AG09319 (cell line): ENCODE results near the gene PFDN1.

ENCODE experiments used
- DNase-seq: peaks from one replicate; pipeline ENCODE4 v3.0.0-alpha.2; 2010; ENCODE audit warnings: low read depth; ENCODE audit errors: extremely low read depth
- TF ChIP-seq, protein P1 (sequence below): IDR thresholded peaks from 2 replicates; pipeline ENCODE4 v1.5.1; 2011; ENCODE audit warnings: low read depth, mild to moderate bottlenecking, inconsistent platforms, low read length, moderate library complexity

The PFDN1 gene

DNA sequence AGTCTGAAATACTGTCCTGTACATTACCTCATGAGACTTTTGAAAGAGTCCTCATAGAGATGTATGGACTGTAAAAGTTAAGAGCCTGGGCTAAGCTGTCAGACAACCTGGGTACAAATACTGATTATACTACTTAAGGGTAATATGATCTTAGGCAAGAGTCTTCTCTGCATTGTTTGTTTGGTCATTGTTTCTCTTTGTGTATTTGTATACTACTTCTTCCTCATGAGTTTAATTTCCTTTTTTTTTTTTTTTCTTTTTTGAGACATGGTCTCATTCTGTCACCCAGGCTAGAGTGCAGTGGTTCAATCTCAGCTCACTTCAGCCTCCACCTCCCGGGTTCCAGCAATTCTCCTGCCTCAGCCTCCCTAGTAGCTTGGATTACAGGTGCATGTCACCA, 2.6 kb upstream of the PFDN1 start:
- TF ChIP-seq, protein P1, sequence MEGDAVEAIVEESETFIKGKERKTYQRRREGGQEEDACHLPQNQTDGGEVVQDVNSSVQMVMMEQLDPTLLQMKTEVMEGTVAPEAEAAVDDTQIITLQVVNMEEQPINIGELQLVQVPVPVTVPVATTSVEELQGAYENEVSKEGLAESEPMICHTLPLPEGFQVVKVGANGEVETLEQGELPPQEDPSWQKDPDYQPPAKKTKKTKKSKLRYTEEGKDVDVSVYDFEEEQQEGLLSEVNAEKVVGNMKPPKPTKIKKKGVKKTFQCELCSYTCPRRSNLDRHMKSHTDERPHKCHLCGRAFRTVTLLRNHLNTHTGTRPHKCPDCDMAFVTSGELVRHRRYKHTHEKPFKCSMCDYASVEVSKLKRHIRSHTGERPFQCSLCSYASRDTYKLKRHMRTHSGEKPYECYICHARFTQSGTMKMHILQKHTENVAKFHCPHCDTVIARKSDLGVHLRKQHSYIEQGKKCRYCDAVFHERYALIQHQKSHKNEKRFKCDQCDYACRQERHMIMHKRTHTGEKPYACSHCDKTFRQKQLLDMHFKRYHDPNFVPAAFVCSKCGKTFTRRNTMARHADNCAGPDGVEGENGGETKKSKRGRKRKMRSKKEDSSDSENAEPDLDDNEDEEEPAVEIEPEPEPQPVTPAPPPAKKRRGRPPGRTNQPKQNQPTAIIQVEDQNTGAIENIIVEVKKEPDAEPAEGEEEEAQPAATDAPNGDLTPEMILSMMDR, result no peak
- no peak for DNase-seq

DNA sequence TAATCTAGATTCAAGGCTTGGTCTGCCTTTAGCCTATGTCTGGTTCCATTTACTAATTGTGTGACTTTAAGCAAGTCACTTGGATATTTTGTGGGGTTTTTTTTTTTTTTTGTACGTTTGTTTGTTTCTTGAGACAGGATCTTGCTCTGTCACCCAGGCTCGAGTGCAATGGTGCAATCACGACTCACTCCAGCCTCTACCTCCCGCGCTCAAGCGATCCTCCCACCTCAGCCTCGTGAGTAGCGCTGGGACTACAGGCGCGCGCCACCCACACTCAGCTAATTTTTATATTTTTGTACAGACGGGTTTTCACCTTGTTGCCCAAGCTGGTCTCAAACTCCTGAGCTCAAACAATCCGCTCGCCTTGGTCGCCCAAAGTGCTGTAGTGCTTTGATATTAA, 1.1 kb upstream of the PFDN1 start:
- TF ChIP-seq, protein P1, result no peak
- no peak for DNase-seq

DNA sequence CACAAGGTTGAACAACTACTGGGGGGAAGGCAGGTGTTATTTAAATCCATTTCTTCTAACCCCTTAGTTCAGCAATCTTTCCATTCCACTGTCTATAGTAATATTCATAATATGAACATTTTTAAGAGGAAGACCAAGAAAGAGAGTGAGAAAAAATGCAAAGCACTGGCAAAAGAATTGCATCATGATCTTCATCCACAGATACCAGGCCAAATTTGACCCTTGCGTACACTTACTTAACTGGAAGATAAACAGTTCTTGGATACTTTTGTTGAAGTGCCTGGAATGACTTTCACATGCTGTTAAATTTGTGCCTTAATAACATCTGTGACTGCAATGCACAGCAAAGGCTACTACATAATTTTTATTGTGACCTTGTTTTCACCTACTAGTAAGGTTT, 1.8 kb downstream of the PFDN1 start:
- no peak for DNase-seq
- TF ChIP-seq, protein P1, result no peak

DNA sequence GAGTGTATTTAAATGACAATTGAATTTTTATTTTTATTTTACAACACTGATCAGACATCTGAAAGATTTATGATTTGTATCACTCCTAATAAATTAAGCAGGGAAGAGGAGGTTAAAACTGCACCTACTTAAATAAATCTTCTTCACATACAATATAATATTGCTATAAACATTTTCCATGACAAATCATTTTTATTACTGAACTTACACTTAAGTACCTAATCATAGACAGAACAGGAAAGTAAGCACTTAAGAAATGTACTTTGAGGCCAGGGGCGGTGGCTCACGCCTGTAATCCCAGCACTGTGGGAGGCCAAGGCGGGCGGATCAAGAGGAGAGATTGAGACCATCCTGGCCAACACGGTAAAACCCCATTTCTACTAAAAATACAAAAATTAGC, 3.8 kb downstream of the PFDN1 start:
- no peak for DNase-seq
- TF ChIP-seq, protein P1, result no peak

DNA sequence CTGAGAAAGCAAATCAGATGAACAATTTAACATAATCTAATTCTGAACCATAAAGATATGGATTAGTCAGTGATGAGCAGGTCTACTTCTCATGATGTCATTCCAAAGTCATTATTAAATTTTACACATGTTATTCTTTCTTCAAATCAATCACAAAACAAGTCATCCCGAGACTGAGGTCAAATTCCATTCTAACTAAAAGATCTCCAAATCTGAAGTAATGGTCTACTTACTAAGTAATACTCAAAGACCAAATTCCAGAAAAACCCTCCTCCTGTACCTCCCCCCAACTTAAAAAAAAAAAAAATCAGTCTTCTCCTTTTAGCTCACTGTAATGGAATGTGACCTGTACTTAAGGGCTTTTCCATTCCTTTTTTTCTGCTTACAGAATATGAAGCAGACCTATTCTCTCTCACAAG, 4.7 kb downstream of the PFDN1 start:
- DNase-seq, result no peak

DNA sequence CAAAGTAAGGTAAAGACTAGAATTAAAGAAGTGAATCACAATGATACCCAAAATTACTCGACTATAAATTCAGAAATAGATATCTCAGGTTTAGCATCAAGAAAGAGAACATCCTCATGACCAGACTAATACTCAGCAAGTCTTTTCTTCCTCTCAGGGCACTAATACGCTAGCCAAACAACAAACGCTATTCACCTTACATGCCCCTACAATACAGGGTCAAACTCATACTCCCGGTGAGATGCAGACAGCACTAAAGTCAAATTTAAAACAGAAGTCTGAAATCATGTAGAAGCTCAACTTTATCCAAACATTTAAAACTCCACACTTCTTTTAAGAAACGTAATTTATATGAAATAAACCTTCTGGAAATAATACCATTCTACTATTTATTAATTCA, 5.6 kb downstream of the PFDN1 start:
- TF ChIP-seq, protein P1, result no peak
- DNase-seq, result no peak

More for the DNA sequence above, 4.7 kb downstream of the PFDN1 start:
- TF ChIP-seq, protein P1, result no peak

DNA sequence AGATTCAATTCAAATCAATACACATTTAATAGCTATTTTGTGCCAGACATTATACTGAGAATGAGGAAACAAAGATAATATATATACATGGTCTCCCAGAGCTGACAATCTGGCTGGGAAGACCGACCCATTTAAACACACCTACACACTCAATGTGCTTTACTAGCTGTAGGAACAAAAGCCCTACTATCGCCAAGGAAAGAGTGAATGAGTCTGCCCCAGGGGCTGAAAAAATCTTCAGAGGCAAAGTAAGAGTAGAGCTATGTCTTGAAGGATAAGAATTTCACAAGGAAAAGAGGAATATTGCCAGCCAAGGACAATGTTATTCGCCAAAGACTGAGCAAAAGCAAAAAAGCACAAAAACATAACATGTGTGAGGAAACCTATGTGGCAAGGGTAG, 6.6 kb downstream of the PFDN1 start:
- TF ChIP-seq, protein P1, result no peak
- no peak for DNase-seq

DNA sequence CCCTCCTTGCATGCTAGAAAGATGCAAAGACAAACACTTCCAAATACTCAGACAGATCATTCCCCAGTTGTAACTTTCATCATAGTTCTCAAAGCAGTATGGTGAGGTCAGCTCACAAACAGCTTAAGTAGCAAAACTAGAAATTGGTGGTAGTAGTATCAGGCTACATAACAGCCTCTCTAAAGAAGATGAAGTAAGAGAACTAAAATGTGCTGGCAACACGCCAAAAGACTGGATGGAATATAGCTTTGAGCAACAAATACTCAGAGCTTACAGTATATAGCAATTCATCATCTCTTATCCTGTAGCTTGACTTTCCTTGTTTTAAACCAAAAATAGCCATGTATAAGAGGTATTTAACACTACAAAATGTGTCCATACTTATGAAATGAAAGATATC, 7.5 kb downstream of the PFDN1 start:
- DNase-seq, result peak; percentile 61
- TF ChIP-seq, protein P1, result no peak
